Esophagus muscularis mucosa (tissue), 4 donors: ENCODE data around the gene ARL8B. TPM values are rescaled to one million over a fixed set of nuclear protein-coding genes. Genes with fewer than 3 reads are reported as not detected.

Experiments used
- DNase-seq: peaks from one replicate; pipeline ENCODE4 v3.0.0-alpha.2; 2017; ENCODE audit errors: extremely low spot score
- H3K27ac ChIP-seq, 4 donors: fragments of 200-600 bp; sonication (generic); replicated peaks in 1 of 4; 1 replicate in 3 of 4; 2 replicates in 1 of 4; pipeline ENCODE4 v1.5.1; 2016 to 2019; ENCODE audit warnings: mild to moderate bottlenecking in 1 of 4
- H3K27me3 ChIP-seq, 4 donors: fragments of 200-600 bp; sonication (generic); one replicate each; pipeline versions ENCODE4 v1.5.1 to v1.6.0; 2016 to 2019
- H3K36me3 ChIP-seq, 4 donors: fragments of 200-600 bp; sonication (generic); one replicate each; pipeline ENCODE4 v1.5.1; 2016 to 2019
- H3K4me1 ChIP-seq, 4 donors: fragments of 200-600 bp; sonication (generic); one replicate each; pipeline ENCODE4 v1.5.1; 2016 to 2019
- H3K4me3 ChIP-seq, 4 donors: fragments of 200-600 bp; sonication (generic); 1 replicate in 2 of 4; 2 replicates in 2 of 4; pipeline ENCODE4 v1.5.1; 2016 to 2019; ENCODE audit warnings: mild to moderate bottlenecking in 4 of 4, moderate library complexity in 1 of 4
- H3K9me3 ChIP-seq, 4 donors: fragments of 200-600 bp; sonication (generic); 1 replicate in 3 of 4; 2 replicates in 1 of 4; pipeline ENCODE4 v1.5.1; 2016 to 2019
- CTCF ChIP-seq, 3 experiments: fragments of 200-600 bp in 2 of 3; fragments of 450-650 bp in 1 of 3; sonication (generic) in 2 of 3; IDR thresholded peaks; one replicate each; pipeline ENCODE4 v1.5.1; 2017 to 2019; ENCODE audit warnings: antibody characterized with exemption in 3 of 3, mild to moderate bottlenecking in 2 of 3, moderate library complexity in 1 of 3
- EP300 ChIP-seq: sonication (generic); formaldehyde crosslinking; IDR thresholded peaks from one replicate; pipeline ENCODE4 v1.6.1; 2017; ENCODE audit warnings: antibody characterized with exemption
- POLR2A ChIP-seq: fragments of 450-650 bp; IDR thresholded peaks from one replicate; pipeline ENCODE4 v1.6.1; 2017; ENCODE audit warnings: antibody characterized with exemption, moderate library complexity, mild to moderate bottlenecking, low read depth
- POLR2AphosphoS5 ChIP-seq, 2 donors: sonication (generic); formaldehyde crosslinking; IDR thresholded peaks; one replicate each; pipeline ENCODE4 v1.6.1; 2017; ENCODE audit warnings: antibody characterized with exemption in 2 of 2
- WGBS: methylation state at CpG from one replicate; pipeline ENCODE4 v1.1.5; 2018; 5-methylcytosine and 5-hydroxymethylcytosine counted together
- intact Hi-C: fragments of 100-400 bp; cut with DNase I; formaldehyde crosslinking; loops from one replicate; pipeline ENCODE4 v1.15.1; 2023
- total RNA-seq, 4 donors: library from RNA; depleted of rRNA; stranded (reverse); fragments of >200 nt; gene quantifications; one replicate each; pipeline versions ENCODE4 v1.1.0 to v1.2.1, GENCODE V29; 2016

The ARL8B gene
- total RNA-seq, 4 donors from 2014 or later: 40.6 to 47.1 (median 43.8) TPM

- peaks cover 6 to 19% (median 17%) of the 10 kb centered on the region in 4 donors for H3K4me1 ChIP-seq
- TF ChIP-seq EP300: no peak
- TF ChIP-seq POLR2AphosphoS5 (IDR thresholded peaks at IDR 0.05): no peak
- no peak for TF ChIP-seq POLR2A
- no peak for TF ChIP-seq CTCF (IDR thresholded peaks at IDR 0.05)
- peaks cover 36 to 65% (median 49%) of the 10 kb centered on the region in 4 donors for H3K36me3 ChIP-seq
- H3K9me3 ChIP-seq: no peaks in the 10 kb centered on the region
- no peaks in the 10 kb centered on the region for H3K27me3 ChIP-seq
- H3K4me3 ChIP-seq: no peak overlapping the region
- intact Hi-C loops: no loop called here
- H3K27ac ChIP-seq: peak overlapping the region in 2 of 4 donors; percentile 28 to 34
- no peak for DNase-seq
- 46% methylated on average over 9 of the region's 9 CpGs for WGBS
Measured at GRCh38 chr3:5217824-5218595, 95.9 kb downstream of the ARL8B start.

GRCh38 chr3:5218815-5219214 lies 96.7 kb downstream of the ARL8B start:
- Histone ChIP-seq H3K4me1 (peaks cover 6 to 19% (median 17%) of the 10 kb centered on the region in 4 donors), H3K4me3 (no peak overlapping the region), H3K9me3 (no peaks in the 10 kb centered on the region), H3K36me3 (peaks cover 28 to 57% (median 41%) of the 10 kb centered on the region in 4 donors), H3K27ac (peak overlapping the region in 1 of 4 donors; percentile 28), H3K27me3 (no peaks in the 10 kb centered on the region)
- TF ChIP-seq POLR2A (no peak), POLR2AphosphoS5 (IDR thresholded peaks at IDR 0.05) (no peak), CTCF (IDR thresholded peaks at IDR 0.05) (no peak), EP300 (no peak)
- 47% methylated on average over 5 of the region's 5 CpGs for WGBS
- intact Hi-C loops: no loop called here
- no peak for DNase-seq

GRCh38 chr3:5219216-5219615 lies 97.1 kb downstream of the ARL8B start:
- no peak overlapping the region for H3K4me3 ChIP-seq
- no peaks in the 10 kb centered on the region for H3K9me3 ChIP-seq
- no peaks in the 10 kb centered on the region for H3K27me3 ChIP-seq
- H3K36me3 ChIP-seq: peaks cover 24 to 53% (median 37%) of the 10 kb centered on the region in 4 donors
- no peak for DNase-seq
- H3K27ac ChIP-seq: no peak overlapping the region
- H3K4me1 ChIP-seq: peaks cover 6 to 19% (median 17%) of the 10 kb centered on the region in 4 donors
- WGBS: 89% methylated on average over 4 of the region's 4 CpGs
- intact Hi-C loops: no loop called here
- no peak for TF ChIP-seq POLR2AphosphoS5 (IDR thresholded peaks at IDR 0.05)
- TF ChIP-seq EP300: no peak
- TF ChIP-seq POLR2A: no peak
- no peak for TF ChIP-seq CTCF (IDR thresholded peaks at IDR 0.05)

GRCh38 chr3:5220193-5220592 lies 98.1 kb downstream of the ARL8B start:
- 64% methylated on average over 5 of the region's 5 CpGs for WGBS
- H3K36me3 ChIP-seq: peaks cover 16 to 43% (median 32%) of the 10 kb centered on the region in 4 donors
- no peaks in the 10 kb centered on the region for H3K9me3 ChIP-seq
- peaks cover 6 to 19% (median 17%) of the 10 kb centered on the region in 4 donors for H3K4me1 ChIP-seq
- no peak for DNase-seq
- H3K27ac ChIP-seq: no peak overlapping the region
- H3K27me3 ChIP-seq: no peaks in the 10 kb centered on the region
- H3K4me3 ChIP-seq: no peak overlapping the region
- intact Hi-C loops: no loop called here
- TF ChIP-seq EP300: no peak
- no peak for TF ChIP-seq POLR2A
- TF ChIP-seq POLR2AphosphoS5 (IDR thresholded peaks at IDR 0.05): no peak
- TF ChIP-seq CTCF (IDR thresholded peaks at IDR 0.05): no peak
